ENCODE results near the gene UTP11. TPM values are rescaled to one million over a fixed set of nuclear protein-coding genes. Genes with fewer than 3 reads are reported as not detected.

UTP11 gene
- total RNA-seq, 1 donor from 2014 or later = 39.6 TPM

- intact Hi-C loops (cut with micrococcal nuclease) = no loop called here
- Histone ChIP-seq H3K36me3 (no peaks in the 10 kb centered on the region), H3K4me1 (no peaks in the 10 kb centered on the region), H3K27ac (replicated peaks) (no peak overlapping the region), H3K27me3 (ENCODE audit: low read depth) (peaks cover 30% of the 10 kb centered on the region), H3K9me3 (replicated peaks) (no peaks in the 10 kb centered on the region), H3K4me3 (no peak overlapping the region)
- no peak for TF ChIP-seq CTCF (IDR thresholded peaks at IDR 0.05; ENCODE audit: borderline replicate concordance)
- no peak for DNase-seq
Observed at GRCh38 chr1:38061290-38061689, 48.8 kb downstream of the UTP11 start.

- no peak for TF ChIP-seq CTCF (IDR thresholded peaks at IDR 0.05; ENCODE audit: borderline replicate concordance)
- intact Hi-C loops (cut with micrococcal nuclease) = no loop called here
Observed at GRCh38 chr1:38061883-38062328, 49.4 kb downstream of the UTP11 start.

GRCh38 chr1:38062361-38063288 is 50.1 kb downstream of the UTP11 start:
- no peaks in the 10 kb centered on the region for H3K4me1 ChIP-seq
- H3K27ac ChIP-seq (replicated peaks) = no peak overlapping the region
- no peak for TF ChIP-seq CTCF (IDR thresholded peaks at IDR 0.05; ENCODE audit: borderline replicate concordance)
- intact Hi-C loops (cut with micrococcal nuclease) = no loop called here
- DNase-seq = no peak
- H3K36me3 ChIP-seq = no peaks in the 10 kb centered on the region
- no peaks in the 10 kb centered on the region for H3K9me3 ChIP-seq (replicated peaks)
- H3K27me3 ChIP-seq (ENCODE audit: low read depth) = peaks cover 37% of the 10 kb centered on the region
- no peak overlapping the region for H3K4me3 ChIP-seq

More at GRCh38 chr1:38061883-38062328, 49.4 kb downstream of the UTP11 start:
- H3K27me3 ChIP-seq (ENCODE audit: low read depth) = peaks cover 32% of the 10 kb centered on the region
- DNase-seq = no peak
- H3K9me3 ChIP-seq (replicated peaks) = no peaks in the 10 kb centered on the region
- H3K4me3 ChIP-seq = no peak overlapping the region
- H3K4me1 ChIP-seq = no peaks in the 10 kb centered on the region
- H3K36me3 ChIP-seq = no peaks in the 10 kb centered on the region
- no peak overlapping the region for H3K27ac ChIP-seq (replicated peaks)

GRCh38 chr1:38063616-38064015 is 51.1 kb downstream of the UTP11 start:
- TF ChIP-seq CTCF (IDR thresholded peaks at IDR 0.05; ENCODE audit: borderline replicate concordance) = no peak
- Histone ChIP-seq H3K9me3 (replicated peaks) (no peaks in the 10 kb centered on the region), H3K36me3 (no peaks in the 10 kb centered on the region), H3K27ac (replicated peaks) (no peak overlapping the region), H3K4me1 (peaks cover 7% of the 10 kb centered on the region), H3K27me3 (ENCODE audit: low read depth) (peaks cover 47% of the 10 kb centered on the region), H3K4me3 (no peak overlapping the region)
- DNase-seq = no peak
- intact Hi-C loops (cut with micrococcal nuclease) = no loop called here

- TF ChIP-seq CTCF (IDR thresholded peaks at IDR 0.05; ENCODE audit: borderline replicate concordance) = no peak
- Histone ChIP-seq H3K4me1 (peaks cover 7% of the 10 kb centered on the region), H3K36me3 (no peaks in the 10 kb centered on the region), H3K4me3 (no peak overlapping the region), H3K9me3 (replicated peaks) (no peaks in the 10 kb centered on the region), H3K27ac (replicated peaks) (no peak overlapping the region), H3K27me3 (ENCODE audit: low read depth) (peaks cover 53% of the 10 kb centered on the region)
- intact Hi-C loops (cut with micrococcal nuclease) = no loop called here
- no peak for DNase-seq
Observed at GRCh38 chr1:38064197-38064903, 51.8 kb downstream of the UTP11 start.
